Measurements from ENCODE around the gene TOP2B.

The TOP2B gene

GRCh38 chr3:25665315-25666280, 891 bp upstream of the TOP2B start:
- peak; percentile 57 for DNase-seq

- peak; percentile 25 for DNase-seq
These were observed 567 bp downstream of the TOP2B start for GRCh38 chr3:25663869-25664811.

- DNase-seq = peak; percentile 3
These were observed 1.3 kb downstream of the TOP2B start for GRCh38 chr3:25663347-25663868.

GRCh38 chr3:25662736-25663320, 1.9 kb downstream of the TOP2B start:
- DNase-seq = no peak

- DNase-seq = peak; percentile 13
These were observed 2.8 kb downstream of the TOP2B start for GRCh38 chr3:25661694-25662437.

- DNase-seq = no peak
These were observed 5.9 kb downstream of the TOP2B start for GRCh38 chr3:25658836-25659235.

- no peak for DNase-seq
These were observed 7.4 kb downstream of the TOP2B start for GRCh38 chr3:25657293-25657692.

GRCh38 chr3:25655659-25656058, 9.0 kb downstream of the TOP2B start:
- DNase-seq = no peak

GRCh38 chr3:25654576-25654975, 10.1 kb downstream of the TOP2B start:
- DNase-seq = no peak

- DNase-seq = no peak
These were observed 11.4 kb downstream of the TOP2B start for GRCh38 chr3:25653322-25653721.

- peak; percentile 6 for DNase-seq
These were observed 11.8 kb downstream of the TOP2B start for GRCh38 chr3:25652921-25653320.

GRCh38 chr3:25648925-25649830, 15.5 kb downstream of the TOP2B start:
- no peak for DNase-seq

- DNase-seq = peak; percentile 76
These were observed 16.6 kb downstream of the TOP2B start for GRCh38 chr3:25648107-25648535.

GRCh38 chr3:25635038-25635437, 29.7 kb downstream of the TOP2B start:
- no peak for DNase-seq

- no peak for DNase-seq
These were observed 30.8 kb downstream of the TOP2B start for GRCh38 chr3:25633919-25634318.

- no peak for DNase-seq
These were observed 32.7 kb downstream of the TOP2B start for GRCh38 chr3:25631989-25632388.

GRCh38 chr3:25621087-25621486, 43.6 kb downstream of the TOP2B start:
- DNase-seq = no peak

- DNase-seq = no peak
These were observed 44.2 kb downstream of the TOP2B start for GRCh38 chr3:25620493-25620892.

GRCh38 chr3:25619382-25619781, 45.3 kb downstream of the TOP2B start:
- no peak for DNase-seq

GRCh38 chr3:25618028-25618427, 46.7 kb downstream of the TOP2B start:
- no peak for DNase-seq

GRCh38 chr3:25611193-25611592, 53.5 kb downstream of the TOP2B start:
- DNase-seq = no peak

Measured in fibroblast of upper back skin (primary cell).